HG03565 (cell line): ENCODE results near the gene PEX11B.

Experiments used
- ATAC-seq: cut with Tn5 transposase; IDR thresholded peaks from one replicate; pipeline ENCODE4 v1.9.1; 2021; ENCODE audit warnings: mild to moderate bottlenecking, moderate library complexity; ENCODE audit not compliant: unreplicated experiment

Gene PEX11B

GRCh38 chr1:145877923-145878486 lies 40.5 kb downstream of the PEX11B start:
- ATAC-seq, result no peak

DNA sequence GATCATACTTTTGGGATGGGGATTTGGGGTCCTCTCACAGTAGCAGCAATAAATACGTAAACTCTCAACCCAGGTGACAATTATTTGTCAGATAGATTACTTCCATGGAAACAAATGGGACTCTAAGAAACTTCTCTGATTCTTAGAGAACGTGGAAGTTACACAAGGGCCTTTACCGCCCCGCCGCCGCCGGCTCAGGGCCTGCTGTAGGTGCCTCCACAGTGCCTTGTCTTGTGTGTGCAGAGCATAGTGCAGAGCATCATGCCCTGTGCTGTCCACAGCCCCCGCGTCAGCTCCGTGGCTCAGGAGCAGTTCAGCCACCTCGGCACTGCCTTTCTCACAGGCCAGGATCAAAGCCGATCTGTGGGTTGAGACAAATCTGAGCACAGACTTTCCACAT lies 43.9 kb downstream of the PEX11B start:
- ATAC-seq, result no peak

GRCh38 chr1:145871994-145872924 lies 46.3 kb downstream of the PEX11B start:
- ATAC-seq, result no peak

DNA sequence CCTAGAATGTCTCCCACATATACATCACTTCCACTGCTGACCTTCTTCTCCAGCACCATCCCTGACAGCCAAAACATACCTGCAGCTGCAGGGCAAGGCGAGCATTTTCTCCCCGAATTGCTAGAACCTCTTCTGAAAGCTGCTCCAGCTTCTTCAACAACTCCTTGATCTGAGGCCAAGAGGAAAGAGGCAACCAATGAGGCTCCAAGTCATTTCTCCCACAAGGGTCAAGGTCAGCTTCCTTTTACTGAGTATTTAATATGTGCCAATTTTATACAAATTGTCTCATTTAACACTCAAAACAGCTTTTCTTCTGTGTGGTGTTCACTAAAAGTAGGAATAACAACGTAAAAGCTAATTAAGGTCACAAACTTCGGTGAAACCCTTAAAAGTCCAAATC lies 50.3 kb downstream of the PEX11B start:
- ATAC-seq, result no peak

GRCh38 chr1:145863282-145864018 lies 55.1 kb downstream of the PEX11B start:
- ATAC-seq, result no peak
